H1 (cell line): Measurements from ENCODE around the gene CDK4.

Experiments used
- CTCF ChIP-seq, 3 experiments: IDR thresholded peaks; 1 replicate in 2 of 3; 2 replicates in 1 of 3; pipeline versions ENCODE4 v1.5.1 to v1.6.1; 2011; ENCODE audit warnings: low read length in 3 of 3, mild to moderate bottlenecking in 3 of 3, inconsistent platforms in 2 of 3, low read depth in 1 of 3, moderate library complexity in 1 of 3; ENCODE audit not compliant: insufficient read depth in 1 of 3; ENCODE audit errors: control extremely low read depth in 1 of 3
- PHF8 ChIP-seq: fragments of 200-600 bp; sonication (generic); conservative IDR thresholded peaks from 2 replicates; pipeline ENCODE4 v1.7.1; 2012; ENCODE audit warnings: low read depth, mild to moderate bottlenecking, inconsistent platforms, low read length, moderate library complexity

- TF ChIP-seq PHF8 (no peak), CTCF (IDR thresholded peaks at IDR 0.05; ENCODE audit: control extremely low read depth in 1 of 3, insufficient read depth in 1 of 3, low read depth in 1 of 3, low read length in 3 of 3) (no peak)
Observed at GRCh38 chr12:57777911-57778310, 25.8 kb upstream of the CDK4 start.
